ENCODE measurements around the gene DZANK1. TPM values are rescaled to one million over a fixed set of nuclear protein-coding genes. Genes with fewer than 3 reads are reported as not detected.

The DZANK1 gene
- total and polyA plus RNA-seq, 2 of the 8 experiments (the other 6 are each of a cell fraction or from before 2014, with no cell fraction given), result 8.0 to 9.9 TPM

- no peak overlapping the region for H4K5ac ChIP-seq (ENCODE audit: insufficient read length, low read depth, low read length)
- no peak overlapping the region for H4K91ac ChIP-seq (replicated peaks; ENCODE audit: insufficient read length, low read length)
- H3K27ac ChIP-seq (ENCODE audit: low read depth, low read length), result no peak overlapping the region
- no peak overlapping the region for H2BK120ac ChIP-seq (replicated peaks; ENCODE audit: low read depth, low read length)
- no peak overlapping the region for H2BK5ac ChIP-seq (ENCODE audit: low read depth, low read length)
- H3K4me2 ChIP-seq (ENCODE audit: insufficient read depth in 1 of 2, low read depth in 2 of 2, low read length in 2 of 2), result no peak overlapping the region
- no peak overlapping the region for H3K56ac ChIP-seq (replicated peaks; ENCODE audit: insufficient read length, low read depth, low read length)
- H3K36me3 ChIP-seq (ENCODE audit: control insufficient read depth in 2 of 4, insufficient read depth in 4 of 4, low read length in 3 of 4), result no peaks in the 10 kb centered on the region
- H3K79me2 ChIP-seq (ENCODE audit: control insufficient read depth in 1 of 2, insufficient read depth in 2 of 2, low read length in 2 of 2), result no peaks in the 10 kb centered on the region
- no peaks in the 10 kb centered on the region for H3K4me1 ChIP-seq (replicated peaks in 1 of 4; ENCODE audit: control insufficient read depth in 3 of 4, insufficient read depth in 4 of 4, low read length in 3 of 4)
- ChIA-PET CTCF (ENCODE audit: partially characterized antibody) (interaction anchor here (0.8 kb wide), 1 partner anchor 19 kb away, joined by 3 read pairs; no protein-coding TSS in a partner anchor), POLR2A (ENCODE audit: partially characterized antibody) (no interaction called here)
- H4K20me1 ChIP-seq (replicated peaks in 1 of 2; ENCODE audit: control insufficient read depth in 1 of 2, insufficient read depth in 2 of 2, low read length in 2 of 2), result no peaks in the 10 kb centered on the region
- no peak overlapping the region for H2AK5ac ChIP-seq (ENCODE audit: low read depth, low read length)
- H3K23ac ChIP-seq (ENCODE audit: insufficient read length), result no peak overlapping the region
- H2BK20ac ChIP-seq (ENCODE audit: low read length), result no peak overlapping the region
- H3K4ac ChIP-seq (replicated peaks; ENCODE audit: insufficient read length, low read depth, low read length), result no peak overlapping the region
- no peaks in the 10 kb centered on the region for H3K23me2 ChIP-seq (ENCODE audit: low read depth, low read length)
- no peak for FAIRE-seq
- no peak for DNase-seq (ENCODE audit: low read depth in 1 of 2, low spot score in 2 of 2)
- no peak overlapping the region for H3K18ac ChIP-seq (ENCODE audit: extremely low read depth, low read length)
- H2AFZ ChIP-seq (ENCODE audit: low read length), result no peak overlapping the region
- TF ChIP-seq CTCF (IDR thresholded peaks at IDR 0.05; ENCODE audit: control extremely low read depth in 1 of 3, insufficient read depth in 1 of 3, low read depth in 1 of 3, low read length in 3 of 3), result no peak
- TF ChIP-seq POLR2AphosphoS5 (IDR thresholded peaks at IDR 0.05; ENCODE audit: low read depth, low read length), result no peak
- TF ChIP-seq RAD21 (IDR thresholded peaks at IDR 0.05 in 1 of 2, conservative IDR thresholded peaks at IDR 0.05 in 1 of 2; ENCODE audit: low read depth in 2 of 2, low read length in 2 of 2), result no peak
- TF ChIP-seq ASH2L (IDR thresholded peaks at IDR 0.05; ENCODE audit: low read length), result no peak
- no peak for TF ChIP-seq KDM1A (IDR thresholded peaks at IDR 0.05; ENCODE audit: borderline replicate concordance, low read length)
- TF ChIP-seq EZH2 (IDR thresholded peaks at IDR 0.05; ENCODE audit: low read depth, low read length, severe bottlenecking), result no peak
- H3K27me3 ChIP-seq (replicated peaks in 1 of 4; ENCODE audit: control insufficient read depth in 3 of 4, extremely low read depth in 1 of 4, insufficient read depth in 3 of 4, low read length in 3 of 4), result no peaks in the 10 kb centered on the region
- H4K8ac ChIP-seq (ENCODE audit: extremely low read depth, insufficient read depth, low read length), result no peak overlapping the region
- no peaks in the 10 kb centered on the region for H3K79me1 ChIP-seq (ENCODE audit: low read depth, low read length)
- no peak overlapping the region for H3K9ac ChIP-seq (replicated peaks in 1 of 4; ENCODE audit: extremely low read depth in 1 of 4, low read depth in 3 of 4, low read length in 3 of 4)
- 86% methylated on average over 2 of the region's 2 CpGs; no CpG with 5 or more reads in 1 of the 2 experiments for WGBS, 2 experiments (ENCODE audit: extremely low coverage in 1 of 2, insufficient coverage in 1 of 2, insufficient read length in 1 of 2, insufficient replicate concordance in 2 of 2, low coverage in 1 of 2, low lambda C conversion rate in 2 of 2, missing lambda C conversion rate in 1 of 2)
- no peak overlapping the region for H2BK15ac ChIP-seq (ENCODE audit: low read length)
- no peak overlapping the region for H3K4me3 ChIP-seq (ENCODE audit: extremely low read depth in 1 of 4, insufficient read depth in 2 of 4, low read depth in 3 of 4, low read length in 4 of 4)
- no peak overlapping the region for H2BK12ac ChIP-seq (ENCODE audit: low read depth, low read length)
- no peak overlapping the region for H3K14ac ChIP-seq (ENCODE audit: insufficient read length)
- H3K9me3 ChIP-seq (ENCODE audit: insufficient read depth in 2 of 2, low read depth in 1 of 2, low read length in 1 of 2), result no peaks in the 10 kb centered on the region
Observed at GRCh38 chr20:18364768-18365167, 102.1 kb downstream of the DZANK1 start.
